NCI-H2107 (cell line): ENCODE results near the gene ADPRHL1.

Source experiments
- DNase-seq: peaks from one replicate; lab custom pipeline; 2025; lab: John Stamatoyannopoulos, UW

Gene ADPRHL1

DNA sequence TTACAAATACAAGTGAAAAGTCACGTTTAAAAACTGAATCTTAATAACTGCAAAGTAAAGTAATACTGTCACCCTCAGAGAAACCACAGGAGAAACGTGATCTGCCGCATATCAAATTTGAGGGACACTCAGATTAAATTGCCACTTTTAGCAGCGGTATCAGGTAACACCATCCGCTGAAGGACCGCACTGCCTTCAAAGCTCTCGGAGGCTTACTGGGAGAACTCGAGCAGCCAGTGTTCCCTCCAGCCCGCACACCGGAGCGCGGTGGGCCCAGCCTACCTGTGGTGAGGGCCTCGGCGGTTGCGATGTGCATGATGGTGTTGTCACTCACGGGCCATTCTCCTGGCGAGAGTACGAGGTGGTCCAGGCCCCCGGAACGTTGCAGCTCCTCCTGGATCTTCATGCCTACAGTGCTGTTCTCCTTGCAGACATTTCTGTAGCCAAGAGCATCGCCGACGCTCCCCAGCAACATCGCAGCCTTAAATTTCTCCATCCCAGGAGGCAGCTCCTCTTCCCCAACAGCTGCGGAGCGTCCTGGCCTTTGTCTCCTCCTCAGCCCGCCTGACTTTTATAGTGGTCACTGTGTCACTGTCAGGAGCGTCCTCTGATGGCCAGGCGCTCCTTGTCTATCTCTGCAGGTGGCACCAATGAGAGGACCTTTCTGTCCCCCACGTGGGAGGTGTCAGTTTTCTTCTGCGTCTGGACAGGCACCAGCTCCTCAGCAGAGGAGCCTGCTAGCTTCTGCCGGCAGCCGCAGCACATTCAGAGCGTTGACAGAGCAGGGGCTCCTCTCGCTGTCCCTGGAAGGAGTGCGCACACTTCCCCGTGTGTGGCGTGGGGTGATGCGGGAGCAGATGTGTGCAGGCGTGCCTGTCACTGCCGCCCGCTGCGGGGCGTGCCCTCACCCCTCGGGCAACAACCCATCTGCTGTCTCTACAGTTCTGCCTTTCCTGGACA, at the start of gene ADPRHL1:
ADPRHL1 (minus strand) TSS at position 547 of the 960 bp plus-strand sequence; CDS start at position 496, 51 bp downstream.
- peak; percentile 78 for DNase-seq

DNA sequence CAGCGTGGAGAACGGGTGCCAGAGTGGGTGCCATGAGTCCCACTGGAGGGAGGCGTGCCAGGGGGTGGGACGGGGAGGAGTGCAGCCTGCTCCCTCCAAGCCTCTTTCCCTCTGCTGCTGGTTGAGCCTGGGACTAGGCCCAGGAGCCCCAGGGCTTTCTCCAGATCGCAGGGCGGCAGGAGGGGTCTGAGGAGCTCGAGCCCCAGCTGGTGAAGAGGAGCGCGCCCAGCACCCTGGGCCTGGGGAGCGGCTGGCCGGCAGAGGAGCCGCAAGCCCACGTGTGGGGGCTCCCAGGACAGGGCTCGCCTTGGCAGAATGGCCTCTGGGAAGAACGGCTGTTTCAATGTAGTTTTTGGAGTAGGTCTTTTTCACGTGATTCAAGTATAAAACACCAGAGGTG, 49.4 kb upstream of the ADPRHL1 start:
- no peak for DNase-seq

DNA sequence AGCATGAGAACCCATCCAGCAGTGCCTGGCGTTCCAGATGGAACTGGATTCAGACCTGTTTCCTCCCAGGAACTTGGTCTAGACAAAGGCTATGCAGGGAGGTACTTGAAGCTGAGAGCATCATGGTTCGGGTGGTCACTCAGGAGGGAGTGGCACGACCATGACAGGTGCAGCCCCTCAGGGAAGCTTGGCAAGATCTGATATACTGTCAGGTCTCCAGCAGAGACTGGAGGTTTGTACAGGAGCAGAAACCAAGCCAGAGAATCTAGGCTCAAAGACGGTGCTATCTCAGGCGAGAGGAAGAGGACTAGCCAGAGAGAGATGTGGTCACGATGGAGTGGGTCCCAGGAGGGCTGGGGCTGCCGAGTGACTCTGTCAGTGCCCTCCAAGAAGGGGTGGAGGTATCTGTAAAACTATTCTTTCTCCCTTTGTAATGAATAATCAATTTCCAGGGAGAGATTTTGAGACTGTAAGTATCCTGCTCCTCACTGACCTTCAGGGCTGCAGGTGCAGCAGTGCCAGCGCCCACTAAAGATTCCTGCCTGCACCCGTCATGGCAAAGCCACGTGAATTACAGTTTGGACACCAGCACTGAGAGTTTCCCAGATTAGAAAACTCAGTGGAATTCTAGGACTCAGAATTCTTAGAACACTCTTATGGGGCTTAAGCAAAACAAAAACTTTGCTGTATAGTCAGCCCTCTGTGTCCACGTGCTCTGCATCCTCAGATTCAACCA, 47.4 kb upstream of the ADPRHL1 start:
- DNase-seq = no peak

DNA sequence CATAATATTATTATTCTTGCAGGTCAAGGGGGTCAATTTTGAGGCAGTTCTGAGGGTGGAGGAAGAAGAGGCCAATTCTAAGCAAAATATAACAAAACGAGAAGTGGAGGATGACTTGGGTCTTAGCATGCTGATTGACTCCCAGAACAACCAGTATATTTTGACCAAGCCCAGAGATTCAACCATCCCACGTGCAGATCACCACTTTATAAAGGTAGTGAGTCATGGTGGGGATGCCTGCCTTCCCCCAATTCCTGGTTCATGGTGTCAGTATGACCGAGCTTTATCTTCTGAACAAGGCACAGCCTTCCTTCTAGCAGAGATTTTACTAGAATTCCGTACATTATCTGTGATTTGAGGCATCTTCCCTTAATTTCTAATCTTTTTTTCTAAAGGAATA, 46.6 kb upstream of the ADPRHL1 start:
- DNase-seq = no peak

DNA sequence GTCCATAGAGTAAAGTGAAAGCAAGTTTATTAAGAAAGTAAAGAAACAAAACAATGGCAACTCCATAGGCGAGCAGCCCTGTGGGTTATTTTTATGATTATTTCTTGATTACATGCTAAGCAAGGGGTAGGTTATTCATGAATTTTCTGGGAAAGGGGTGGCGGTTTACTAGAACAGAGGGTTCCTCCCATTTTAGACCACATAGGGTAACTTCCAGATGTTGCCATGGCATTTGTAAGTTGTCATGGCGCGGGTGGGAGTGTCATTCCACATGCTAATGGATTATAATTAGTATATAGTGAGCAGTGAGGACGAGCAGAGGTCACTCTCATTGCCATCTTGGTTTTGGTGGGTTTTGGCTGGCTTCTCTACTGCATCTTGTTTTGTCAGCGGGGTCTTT, 45.6 kb upstream of the ADPRHL1 start:
- no peak for DNase-seq

DNA sequence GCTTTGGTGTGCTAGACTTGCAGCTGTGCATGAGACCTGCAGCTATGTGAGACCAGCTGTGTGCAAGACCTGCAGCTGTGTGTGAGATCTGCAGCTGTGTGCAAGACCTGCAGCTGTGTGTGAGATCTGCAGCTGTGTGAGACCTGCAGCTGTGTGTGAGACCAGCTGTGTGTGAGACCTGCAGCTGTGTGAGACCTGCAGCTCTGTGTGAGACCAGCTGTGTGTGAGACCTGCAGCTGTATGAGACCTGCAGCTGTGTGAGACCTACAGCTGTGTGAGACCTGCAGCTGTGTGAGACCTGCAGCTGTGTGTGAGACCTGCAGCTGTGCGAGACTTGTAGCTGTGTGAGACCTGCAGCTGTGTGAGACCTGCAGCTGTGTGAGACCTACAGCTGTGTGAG, 43.9 kb upstream of the ADPRHL1 start:
- no peak for DNase-seq

DNA sequence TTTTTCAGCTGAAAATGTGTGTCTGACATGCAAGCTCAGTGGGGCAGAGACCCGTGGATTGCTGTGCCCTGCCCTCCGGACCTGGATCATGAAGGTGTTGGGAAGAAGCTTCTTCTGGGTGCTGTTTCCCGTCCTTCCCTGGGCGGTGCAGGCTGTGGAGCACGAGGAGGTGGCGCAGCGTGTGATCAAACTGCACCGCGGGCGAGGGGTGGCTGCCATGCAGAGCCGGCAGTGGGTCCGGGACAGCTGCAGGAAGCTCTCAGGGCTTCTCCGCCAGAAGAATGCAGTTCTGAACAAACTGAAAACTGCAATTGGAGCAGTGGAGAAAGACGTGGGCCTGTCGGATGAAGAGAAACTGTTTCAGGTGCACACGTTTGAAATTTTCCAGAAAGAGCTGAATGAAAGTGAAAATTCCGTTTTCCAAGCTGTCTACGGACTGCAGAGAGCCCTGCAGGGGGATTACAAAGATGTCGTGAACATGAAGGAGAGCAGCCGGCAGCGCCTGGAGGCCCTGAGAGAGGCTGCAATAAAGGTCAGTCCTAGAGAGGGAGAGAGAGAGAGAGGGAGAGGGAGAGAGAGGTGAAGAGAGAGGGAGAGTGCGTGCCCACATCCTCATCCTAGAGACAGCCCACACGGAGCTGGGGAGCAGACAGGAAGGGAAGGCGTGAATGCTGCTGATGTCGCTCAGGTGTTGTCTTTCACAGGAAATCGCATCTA, 42.4 kb upstream of the ADPRHL1 start:
- DNase-seq = no peak

DNA sequence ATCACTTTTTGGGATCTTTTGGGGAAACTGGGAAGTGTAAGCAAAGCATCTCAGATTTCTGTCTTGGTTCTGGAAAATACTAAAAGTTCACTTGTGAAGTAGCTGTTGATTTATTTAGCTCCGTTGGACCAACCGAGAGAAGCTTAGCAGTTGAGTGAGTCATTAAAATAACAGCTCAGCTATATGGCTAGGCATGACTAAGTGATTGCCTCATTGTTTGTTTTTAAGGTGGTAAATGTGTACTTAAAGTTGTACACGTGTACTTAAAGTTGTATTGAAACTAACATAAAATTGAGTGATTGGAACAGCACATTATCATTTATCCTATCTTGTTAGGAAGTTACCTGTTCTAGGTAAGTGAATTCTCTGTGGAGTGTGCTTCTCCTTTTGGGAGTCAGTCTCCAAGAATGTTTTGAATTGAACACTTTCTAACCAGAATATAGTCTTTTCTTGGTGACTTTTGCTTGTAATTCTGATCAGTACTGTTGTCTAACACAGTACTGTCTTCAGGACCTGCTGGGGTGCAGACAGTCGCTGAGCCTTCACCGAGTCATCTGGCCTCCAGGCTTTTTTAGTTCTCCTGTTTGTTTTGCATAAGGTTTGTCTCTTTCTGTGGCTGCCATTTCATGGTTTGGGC, 40.1 kb upstream of the ADPRHL1 start:
- DNase-seq = no peak

DNA sequence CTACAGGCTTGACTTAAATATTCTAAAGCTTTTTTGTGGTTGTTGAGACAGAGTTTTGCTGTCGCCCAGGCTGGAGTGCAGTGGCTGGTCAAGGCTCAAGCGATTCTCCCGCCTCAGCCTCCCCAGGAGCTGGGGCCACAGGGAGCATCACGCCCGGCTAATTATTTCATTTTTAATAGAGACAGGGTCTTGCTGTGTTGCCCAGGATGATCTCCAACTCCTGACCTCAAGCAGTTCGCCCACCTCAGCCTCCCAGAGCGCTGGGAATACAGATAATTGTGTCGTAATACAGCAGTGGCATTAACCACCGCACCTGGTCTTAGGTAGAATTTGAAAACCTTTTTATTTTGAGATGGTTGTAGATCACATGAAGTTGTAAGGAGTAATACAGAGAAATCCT, 38.7 kb upstream of the ADPRHL1 start:
- no peak for DNase-seq

DNA sequence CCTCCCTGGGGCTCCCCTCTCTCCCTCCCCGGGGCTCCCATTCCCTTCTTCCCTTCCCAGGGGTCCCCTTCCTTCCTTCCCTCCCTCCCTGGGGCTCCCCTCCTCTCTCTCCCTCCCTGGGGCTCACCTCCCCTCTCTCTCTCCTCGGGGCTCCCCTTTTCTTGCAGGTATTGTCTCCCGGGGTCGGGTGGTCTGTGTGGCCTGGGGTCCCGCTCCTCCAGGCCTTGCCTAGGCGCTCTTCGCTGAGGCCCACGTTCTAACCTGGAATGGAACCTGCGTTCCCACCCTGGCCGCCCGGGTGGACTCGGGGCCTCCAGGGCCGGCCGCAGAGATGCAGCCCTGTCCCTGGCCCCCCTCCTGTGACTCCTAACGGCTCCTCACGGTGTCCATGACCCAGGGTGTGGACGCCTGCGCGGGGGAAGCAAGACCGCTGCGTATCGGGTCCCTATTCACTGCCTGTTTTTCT, 38.2 kb upstream of the ADPRHL1 start:
- no peak for DNase-seq

DNA sequence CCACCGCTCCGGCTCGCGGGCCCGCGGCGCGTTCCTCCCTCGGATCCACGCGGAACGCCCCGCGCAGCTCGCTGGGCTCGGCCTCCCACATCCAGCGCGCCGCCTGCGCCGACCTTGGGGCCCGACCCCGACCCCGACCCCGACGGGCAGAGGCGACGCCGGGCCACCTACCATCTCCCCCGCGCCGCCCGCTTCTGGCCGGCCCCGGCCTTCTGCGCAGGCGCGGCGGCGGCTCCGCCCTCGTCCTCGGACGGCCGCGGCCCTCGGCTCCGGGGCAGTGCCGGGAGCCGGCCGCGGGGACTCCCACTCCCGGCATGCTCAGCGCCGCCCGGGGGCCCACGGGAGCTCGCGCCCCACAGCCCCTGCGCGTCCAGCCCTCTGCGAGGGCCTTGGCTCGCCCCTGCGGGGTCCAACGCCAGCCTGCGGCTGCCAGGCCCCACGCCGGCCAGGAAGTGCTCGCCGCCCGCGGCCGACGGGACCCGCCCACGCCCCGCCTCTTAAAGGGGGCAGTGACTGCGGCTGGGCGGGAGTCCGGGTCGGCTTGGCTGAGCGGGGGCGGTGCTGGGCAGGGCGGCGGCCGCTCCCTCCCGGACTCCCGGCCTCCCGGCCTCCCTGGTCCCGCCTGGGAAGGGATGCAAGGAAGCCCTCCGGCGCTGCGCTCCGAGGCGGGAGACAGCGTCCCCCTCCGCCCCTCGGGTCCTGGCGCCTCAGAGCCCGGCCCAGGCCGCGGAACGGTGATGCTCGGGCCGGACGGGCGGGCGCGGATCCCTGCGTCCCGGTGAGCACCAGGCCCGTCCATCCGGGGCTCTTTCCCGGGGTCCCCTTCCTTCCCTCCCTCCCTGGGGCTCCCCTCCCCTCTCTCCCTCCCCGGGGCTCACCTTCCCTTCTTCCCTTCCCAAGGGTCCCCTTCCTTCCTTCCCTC, 37.5 kb upstream of the ADPRHL1 start, which contains the start of gene DCUN1D2:
DCUN1D2 (minus strand) TSS at position 216 of the 922 bp plus-strand sequence; CDS start at position 174, 42 bp downstream.
- DNase-seq = peak; percentile 34

DNA sequence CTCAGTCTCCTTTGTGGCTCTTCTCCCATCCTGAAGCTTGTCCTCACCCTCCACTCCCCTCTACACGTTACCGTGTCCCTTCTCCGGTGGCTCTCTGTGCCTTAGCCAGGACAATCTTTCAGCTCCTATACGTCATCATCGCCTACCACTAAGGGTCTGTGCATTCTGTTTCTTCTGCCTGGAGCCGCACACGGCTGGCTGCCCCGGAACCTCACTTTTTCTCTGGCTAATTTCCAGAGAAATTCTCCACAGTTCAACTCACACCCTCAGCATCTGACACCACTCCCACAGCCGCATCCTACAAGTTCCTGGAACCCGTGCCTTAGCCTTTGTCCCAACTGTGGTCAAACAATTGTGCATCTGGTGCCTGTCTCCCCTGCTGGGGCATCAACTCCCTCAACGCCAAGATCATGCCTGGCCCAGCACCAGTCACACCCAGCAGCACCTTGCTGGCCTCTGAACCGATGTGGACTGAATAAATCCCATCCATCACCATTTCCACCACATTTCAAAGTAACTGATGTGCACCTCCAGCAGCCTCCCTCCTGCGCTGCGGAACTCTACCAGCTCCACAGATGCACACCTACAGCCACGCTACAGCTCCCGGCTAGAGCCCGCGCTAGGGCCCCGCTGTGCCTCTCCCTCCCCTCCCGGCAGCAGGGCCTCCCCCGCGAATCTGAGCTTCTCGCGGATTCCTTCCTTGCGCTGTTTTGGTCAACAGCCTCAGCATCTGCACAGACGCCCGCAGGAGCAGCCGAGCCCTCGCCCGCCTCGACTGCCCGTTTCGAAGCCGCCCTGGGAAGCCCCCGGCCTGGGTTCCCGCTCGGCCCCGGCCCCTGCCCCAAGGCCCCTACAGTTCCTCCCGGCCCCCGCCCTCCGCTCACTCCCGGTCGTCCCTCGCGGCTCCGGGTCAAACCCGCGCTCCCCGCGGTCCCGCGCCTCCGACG, 36.5 kb upstream of the ADPRHL1 start:
- DNase-seq = no peak

DNA sequence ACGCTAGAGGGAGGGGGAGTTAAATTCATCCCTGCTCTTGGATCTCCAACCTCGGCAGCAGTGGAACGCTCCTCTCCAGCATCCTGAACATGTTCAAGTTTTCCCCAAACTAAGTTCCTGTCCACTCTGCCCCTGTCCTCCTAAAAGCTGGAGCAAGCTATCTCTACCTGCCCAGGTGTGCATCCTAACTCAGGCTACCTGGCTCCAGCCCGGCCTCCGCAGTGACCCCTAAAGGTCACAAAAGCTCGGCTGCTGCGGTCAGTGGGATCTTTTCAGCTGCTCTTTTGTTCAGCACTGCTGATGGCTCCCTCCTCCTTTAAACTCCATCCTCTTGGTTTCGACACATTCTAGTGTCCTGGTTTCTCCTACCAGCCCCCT, 35.9 kb upstream of the ADPRHL1 start:
- DNase-seq = no peak

DNA sequence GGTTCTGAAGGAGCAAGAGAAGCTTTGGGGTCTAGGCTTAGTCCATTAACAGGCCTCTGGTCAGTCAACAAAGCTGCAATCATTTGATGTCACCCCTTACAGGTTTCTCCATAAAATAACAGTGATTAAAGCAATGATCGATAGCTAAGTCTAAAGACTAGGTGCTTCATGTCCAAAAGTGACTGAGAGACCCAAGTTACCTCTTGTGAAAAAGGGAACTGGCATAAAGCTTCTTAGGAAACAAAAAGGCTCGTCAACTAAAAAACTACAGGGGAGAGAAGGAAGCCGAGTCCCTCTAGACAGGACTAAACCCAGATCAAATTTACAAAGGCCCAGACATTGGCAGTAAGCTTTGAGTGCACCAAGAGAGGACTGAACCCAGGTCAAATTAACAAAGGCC, 35.0 kb upstream of the ADPRHL1 start:
- no peak for DNase-seq

DNA sequence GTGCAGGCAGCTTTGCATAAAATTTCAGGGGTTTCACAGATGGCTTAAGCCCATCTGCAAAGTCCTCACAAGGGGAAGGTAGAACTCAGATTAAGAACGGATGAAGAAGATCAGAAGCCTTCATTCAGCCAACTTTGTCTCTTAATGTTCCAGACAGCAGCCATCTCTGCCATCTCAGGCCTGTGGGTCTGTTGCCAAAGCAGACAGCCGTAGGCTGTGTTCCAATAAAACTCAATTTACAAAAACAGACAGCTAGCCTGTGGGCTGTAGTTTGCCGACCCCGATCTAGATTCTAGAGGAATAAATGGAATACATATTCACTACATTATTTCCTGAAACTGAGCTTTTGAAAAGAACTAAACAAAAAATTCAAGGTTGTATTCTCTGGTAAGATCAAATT, 33.4 kb upstream of the ADPRHL1 start:
- DNase-seq = no peak

DNA sequence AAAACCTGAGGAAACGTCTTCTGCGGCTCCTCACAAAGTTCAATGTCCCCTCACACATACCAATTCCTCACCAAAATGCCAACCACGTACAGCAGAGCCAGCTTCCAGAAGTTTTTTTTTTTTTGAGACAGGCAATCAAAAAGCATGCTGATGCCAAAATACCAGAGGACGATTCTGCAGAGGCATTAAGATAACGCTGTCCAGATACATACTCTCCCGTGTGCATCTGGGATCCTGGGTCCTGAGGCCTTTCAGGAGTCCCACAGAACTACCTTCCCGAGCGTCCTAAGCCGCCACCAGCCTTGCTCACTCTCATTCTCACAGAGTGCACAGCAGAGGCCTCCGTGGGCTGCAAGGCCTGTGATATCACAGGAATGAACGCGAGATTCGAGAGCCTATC, 32.3 kb upstream of the ADPRHL1 start:
- no peak for DNase-seq

DNA sequence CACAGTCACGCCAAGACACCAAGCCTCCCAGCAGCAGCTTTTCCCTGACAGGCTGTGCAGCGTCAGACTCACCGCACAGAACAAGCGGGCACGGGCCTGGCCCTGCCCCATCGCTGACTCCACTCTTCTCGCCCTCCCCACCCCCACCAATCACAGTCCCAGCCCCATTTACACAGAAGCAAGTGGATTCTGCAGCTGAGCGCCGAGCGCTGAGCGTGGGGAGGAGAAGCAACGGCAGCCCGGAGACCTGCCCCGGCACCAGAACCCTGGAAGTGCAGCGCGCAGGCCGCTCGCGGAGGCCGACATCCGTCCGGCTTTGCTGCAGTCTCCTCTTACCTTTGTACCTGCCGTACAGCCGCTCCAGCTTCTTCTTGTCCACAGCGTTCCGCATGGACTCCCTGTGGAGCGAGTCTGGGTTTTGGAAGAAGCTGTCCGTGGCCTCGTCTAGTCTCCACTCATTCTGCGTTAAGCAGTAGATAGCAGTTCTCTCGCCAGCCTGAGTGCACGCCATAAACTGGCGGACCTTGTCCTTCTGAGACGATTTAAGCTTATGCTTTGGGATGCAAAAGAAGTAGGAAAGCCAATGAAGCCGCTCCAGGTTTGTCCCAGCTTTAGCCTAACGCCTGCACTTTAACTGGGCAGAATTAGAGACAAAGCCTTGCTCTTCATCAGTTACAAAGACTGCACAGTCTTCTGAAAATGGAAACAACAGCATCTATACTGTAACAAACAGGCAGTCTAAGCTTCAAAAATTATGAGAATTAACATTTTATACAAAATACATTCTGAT, 30.4 kb upstream of the ADPRHL1 start:
- DNase-seq = no peak

DNA sequence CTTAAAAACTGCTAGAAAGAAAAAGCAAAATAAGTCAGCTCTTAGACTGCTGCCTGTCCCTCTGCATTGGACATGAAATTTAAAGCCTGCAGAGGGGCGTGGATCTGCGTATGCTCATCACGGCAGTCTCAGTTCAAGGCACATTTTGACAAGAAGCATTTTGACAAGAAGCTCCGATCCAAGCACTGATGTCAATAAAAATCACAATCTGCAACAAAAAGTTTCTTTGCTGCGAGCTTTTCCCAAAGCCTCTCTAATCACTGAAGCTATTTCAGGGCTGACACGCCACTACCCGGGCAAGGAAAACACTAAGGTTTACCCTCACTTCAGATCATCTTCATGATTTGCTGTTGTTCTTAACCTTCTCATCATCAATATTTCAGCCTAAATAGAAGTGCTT, 29.8 kb upstream of the ADPRHL1 start:
- no peak for DNase-seq

DNA sequence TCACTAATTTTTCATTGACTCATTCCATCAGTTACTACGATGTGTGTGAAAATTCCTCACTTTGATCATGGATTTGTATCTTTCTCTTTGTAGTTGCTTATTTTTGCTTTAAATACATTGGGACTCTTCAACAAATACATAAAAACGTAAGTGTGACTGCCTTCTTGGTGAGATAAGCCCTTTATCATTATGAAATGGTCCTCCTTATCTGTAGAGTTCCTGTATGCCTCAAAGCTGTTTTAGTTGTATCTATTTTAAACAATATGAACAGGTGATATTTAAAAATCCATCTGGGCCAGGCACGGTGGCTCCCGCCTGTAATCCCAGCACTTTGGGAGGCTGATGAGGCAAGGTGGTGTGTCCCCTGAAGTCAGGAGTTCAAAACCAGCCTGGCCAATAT, 25.9 kb upstream of the ADPRHL1 start:
- no peak for DNase-seq
